NT2/D1 (cell line): Measurements from ENCODE around the gene CHN1.

Experiments
- YY1 ChIP-seq: IDR thresholded peaks from 2 replicates; pipeline ENCODE4 v1.6.1; 2011; ENCODE audit not compliant: insufficient read length, insufficient read depth
- ZNF274 ChIP-seq: IDR thresholded peaks from 2 replicates; pipeline ENCODE4 v1.6.1; 2011; ENCODE audit warnings: mild to moderate bottlenecking, low read depth, low read length

DNA sequence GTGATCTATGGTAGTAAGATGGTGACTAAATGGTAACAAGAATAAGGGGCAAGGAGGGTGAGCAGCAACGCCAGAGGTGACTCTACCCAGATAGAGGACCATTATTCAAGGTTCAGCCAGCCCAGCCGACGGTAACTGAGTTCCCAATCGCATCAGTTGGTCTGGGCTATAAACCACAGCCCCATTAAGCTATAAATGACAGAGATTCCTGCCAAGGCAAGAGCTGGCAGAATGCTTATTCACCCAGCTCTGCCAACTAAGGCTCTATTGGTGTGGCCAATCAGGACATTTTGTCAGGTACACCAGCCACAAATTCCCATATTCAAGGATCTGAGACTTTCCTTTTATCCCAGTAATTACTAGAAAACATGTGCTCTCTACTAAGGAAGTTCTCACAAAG lies 3.6 kb downstream of the CHN1 start:
- no peak for TF ChIP-seq YY1
- TF ChIP-seq ZNF274 = no peak
